Activated naive CD4-positive, alpha-beta T cell treated with anti-CD3 and anti-CD28 coated beads, Interleukin-2, amount 50 U/mL, for 72 hours (primary cell): ENCODE data around the gene KMT2C. TPM values are rescaled to one million over a fixed set of nuclear protein-coding genes. Genes with fewer than 3 reads are reported as not detected.

Source experiments
- ATAC-seq, 2 donors: fragments of 150-1000 bp; cut with Tn5 transposase; 2 replicates each; pipeline ENCODE4 v1.10.0; 2021; ENCODE audit warnings: mild to moderate bottlenecking in 2 of 2, moderate library complexity in 2 of 2
- DNase-seq, 2 donors: peaks; one replicate each; pipeline ENCODE4 v3.0.0; 2021 to 2022; ENCODE audit warnings: low spot score in 2 of 2
- H3K27ac Mint-ChIP-seq, 2 donors: one replicate each; pipeline ENCODE4 v1.8.0; 2022; ENCODE audit warnings: mild to moderate bottlenecking in 2 of 2, mixed read lengths in 2 of 2
- H3K36me3 Mint-ChIP-seq, 2 donors: one replicate each; pipeline ENCODE4 v1.8.0; 2022; ENCODE audit warnings: mixed read lengths in 2 of 2
- H3K9me3 Mint-ChIP-seq, 2 donors: one replicate each; pipeline ENCODE4 v1.8.0; 2022; ENCODE audit warnings: mixed read lengths in 2 of 2
- total RNA-seq, 2 donors: library from RNA; stranded (reverse); gene quantifications; one replicate each; pipeline ENCODE4 v1.2.3, GENCODE V29; 2022

The KMT2C gene
- total RNA-seq, 2 donors from 2014 or later = 65.7 to 69.1 TPM

DNA sequence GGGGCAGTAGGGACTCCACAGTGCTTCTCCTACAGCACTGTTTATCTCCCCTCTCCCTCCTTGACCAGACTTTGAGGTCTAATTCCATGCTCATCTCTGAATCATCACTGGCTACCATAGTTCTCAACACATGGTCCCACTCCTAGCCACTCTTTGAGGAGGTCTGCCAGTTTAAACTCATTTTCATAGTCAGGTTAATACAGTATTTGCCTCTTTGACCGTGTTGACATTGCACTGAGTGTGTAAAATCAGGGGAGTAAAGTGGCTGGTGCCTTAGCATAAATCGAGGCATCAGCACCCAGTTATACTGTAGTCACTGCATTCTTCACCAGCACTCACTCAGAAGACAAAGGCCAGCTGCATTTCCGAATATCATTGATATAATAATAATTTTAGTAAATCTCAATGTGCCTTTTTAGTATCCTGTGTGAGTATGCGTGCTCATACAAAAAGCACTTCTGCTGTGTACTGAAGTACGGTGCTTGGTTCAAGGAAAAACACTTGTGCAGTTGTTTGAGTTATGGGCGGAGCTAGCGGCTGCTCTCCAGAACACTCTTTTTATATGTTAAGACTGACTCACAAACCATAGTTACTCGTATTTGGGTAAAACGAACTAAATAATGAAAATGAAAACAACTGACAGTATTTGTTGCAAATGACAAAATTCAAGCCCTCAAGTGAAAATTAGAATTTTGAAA is 320.6 kb downstream of the KMT2C start:
- no peak for ATAC-seq
- H3K27ac Mint-ChIP-seq = no peak overlapping the region
- H3K9me3 Mint-ChIP-seq = peaks cover 0 to 4% of the 10 kb centered on the region in 2 donors
- H3K36me3 Mint-ChIP-seq = peaks cover 9 to 11% of the 10 kb centered on the region in 2 donors
- no peak for DNase-seq

DNA sequence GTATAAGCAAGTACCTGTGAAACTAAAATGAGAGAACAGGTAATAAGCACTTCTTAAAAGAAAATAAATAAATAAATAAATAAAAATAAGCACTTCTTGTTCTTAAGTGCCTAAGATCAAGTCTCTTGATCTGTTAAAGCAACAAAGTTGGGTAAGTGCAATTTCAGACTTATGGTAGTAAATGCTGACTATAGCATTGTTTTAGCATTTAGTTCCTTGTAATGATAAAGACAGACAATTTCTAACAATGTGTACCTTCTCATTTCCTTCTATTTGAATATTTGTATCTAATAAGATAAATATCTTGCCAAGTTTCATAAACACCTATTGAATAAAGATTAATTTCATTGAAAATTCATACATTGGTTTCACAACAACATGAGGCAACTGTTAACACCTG is 323.0 kb downstream of the KMT2C start:
- DNase-seq (no peak), ATAC-seq (no peak)
- Mint-ChIP-seq H3K36me3 (peaks cover 11 to 12% of the 10 kb centered on the region in 2 donors), H3K9me3 (peaks cover 0 to 4% of the 10 kb centered on the region in 2 donors), H3K27ac (no peak overlapping the region)

DNA sequence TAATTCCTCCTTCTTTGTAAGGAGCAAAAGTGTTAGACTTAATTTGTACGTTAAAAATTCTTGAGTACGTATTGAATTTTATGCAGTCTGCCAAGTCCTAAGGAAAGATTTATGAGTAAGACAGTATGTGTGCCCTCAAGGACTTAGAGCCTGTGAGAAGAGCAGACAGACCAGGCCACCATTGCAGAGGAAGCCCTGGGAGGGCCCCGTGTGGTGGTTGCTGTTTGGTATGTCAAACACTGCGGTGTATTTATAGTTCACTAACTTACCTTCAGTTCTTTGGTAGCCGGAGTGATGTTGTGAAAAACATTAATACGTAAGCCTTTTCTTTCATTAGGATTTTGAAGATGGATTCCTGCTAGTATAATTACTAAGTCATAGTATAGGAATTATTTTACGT is 327.4 kb downstream of the KMT2C start:
- peaks cover 0 to 6% of the 10 kb centered on the region in 2 donors for H3K36me3 Mint-ChIP-seq
- H3K27ac Mint-ChIP-seq = no peak overlapping the region
- no peaks in the 10 kb centered on the region for H3K9me3 Mint-ChIP-seq
- no peak for ATAC-seq
- DNase-seq = no peak

DNA sequence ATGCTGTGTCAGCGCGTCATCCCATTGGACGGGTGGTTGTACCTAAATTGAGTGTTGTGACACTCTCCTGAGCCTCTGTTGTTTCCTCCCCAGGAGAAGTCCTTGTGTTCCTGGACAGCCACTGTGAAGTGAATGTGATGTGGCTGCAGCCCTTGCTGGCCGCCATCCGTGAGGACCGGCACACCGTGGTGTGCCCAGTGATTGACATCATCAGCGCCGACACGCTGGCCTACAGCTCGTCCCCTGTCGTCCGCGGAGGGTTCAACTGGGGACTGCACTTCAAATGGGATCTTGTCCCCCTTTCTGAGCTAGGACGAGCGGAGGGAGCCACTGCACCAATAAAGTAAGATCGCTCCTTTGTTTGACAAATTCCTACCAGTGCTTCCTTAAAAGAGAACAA is 327.9 kb downstream of the KMT2C start:
- no peaks in the 10 kb centered on the region for H3K9me3 Mint-ChIP-seq
- H3K27ac Mint-ChIP-seq = peak overlapping the region in 1 of 2 donors; percentile 67
- ATAC-seq (no peak), DNase-seq (no peak)
- H3K36me3 Mint-ChIP-seq = peaks cover 0 to 6% of the 10 kb centered on the region in 2 donors

DNA sequence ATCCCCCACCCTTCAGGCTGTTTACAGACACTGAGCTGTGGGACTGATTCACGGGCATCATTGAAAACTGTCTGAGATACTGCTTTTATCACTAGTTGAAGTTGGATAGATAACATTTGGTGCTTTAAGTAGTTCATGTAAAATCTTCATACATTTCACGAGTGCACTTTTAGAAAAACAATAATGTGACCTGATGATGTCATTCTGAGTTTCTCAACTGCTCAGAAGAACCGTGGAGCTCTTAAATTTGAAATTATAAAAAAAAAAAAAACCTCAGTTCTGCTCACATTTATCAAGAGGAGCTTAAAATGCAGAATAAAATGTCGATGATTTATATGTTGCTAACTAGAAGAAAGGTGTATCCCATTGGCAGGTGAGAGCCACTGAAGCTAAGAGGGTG is 328.8 kb downstream of the KMT2C start:
- Mint-ChIP-seq H3K27ac (peak overlapping the region in 1 of 2 donors; percentile 17), H3K9me3 (no peaks in the 10 kb centered on the region), H3K36me3 (peaks cover 0 to 6% of the 10 kb centered on the region in 2 donors)
- ATAC-seq = no peak
- no peak for DNase-seq

DNA sequence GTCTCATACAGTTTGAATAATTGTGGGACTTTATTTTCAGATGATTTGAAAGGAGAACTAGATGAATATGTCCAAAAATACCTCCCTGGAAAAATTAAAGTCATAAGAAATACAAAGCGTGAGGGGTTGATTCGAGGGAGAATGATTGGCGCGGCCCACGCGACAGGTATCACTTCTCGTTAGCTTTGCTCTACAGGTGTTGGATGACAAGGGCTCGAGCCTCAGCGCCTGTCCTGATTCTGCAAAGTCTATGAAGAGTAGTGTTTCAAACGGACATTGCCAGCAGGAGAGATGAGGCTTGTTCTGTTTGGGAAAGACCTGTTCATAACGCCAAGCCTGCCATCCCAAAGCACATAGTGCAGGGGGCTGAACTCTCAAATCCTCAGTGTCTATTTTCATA is 330.6 kb downstream of the KMT2C start:
- Mint-ChIP-seq H3K9me3 (no peaks in the 10 kb centered on the region), H3K27ac (no peak overlapping the region), H3K36me3 (peaks cover 0 to 13% of the 10 kb centered on the region in 2 donors)
- ATAC-seq (no peak), DNase-seq (no peak)

DNA sequence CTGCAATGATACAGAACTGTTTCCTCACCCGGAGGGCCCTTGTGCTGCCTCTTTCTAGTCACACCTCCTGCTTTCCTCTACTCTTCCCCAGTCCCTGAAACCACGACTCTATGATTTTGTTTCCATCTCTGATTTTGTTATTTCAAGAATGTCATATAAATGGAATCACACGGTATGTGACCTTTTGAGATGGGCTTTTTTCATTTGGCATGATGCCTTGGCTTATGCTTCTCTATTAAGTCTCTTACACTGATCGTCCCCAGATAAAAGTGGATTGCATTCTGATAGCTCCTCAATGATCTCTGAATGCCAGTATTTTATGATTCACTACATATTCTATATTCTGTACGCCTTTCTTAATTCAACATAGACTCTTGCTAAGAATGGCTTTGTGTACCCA is 332.1 kb downstream of the KMT2C start:
- Mint-ChIP-seq H3K27ac (no peak overlapping the region), H3K36me3 (peaks cover 0 to 13% of the 10 kb centered on the region in 2 donors)

DNA sequence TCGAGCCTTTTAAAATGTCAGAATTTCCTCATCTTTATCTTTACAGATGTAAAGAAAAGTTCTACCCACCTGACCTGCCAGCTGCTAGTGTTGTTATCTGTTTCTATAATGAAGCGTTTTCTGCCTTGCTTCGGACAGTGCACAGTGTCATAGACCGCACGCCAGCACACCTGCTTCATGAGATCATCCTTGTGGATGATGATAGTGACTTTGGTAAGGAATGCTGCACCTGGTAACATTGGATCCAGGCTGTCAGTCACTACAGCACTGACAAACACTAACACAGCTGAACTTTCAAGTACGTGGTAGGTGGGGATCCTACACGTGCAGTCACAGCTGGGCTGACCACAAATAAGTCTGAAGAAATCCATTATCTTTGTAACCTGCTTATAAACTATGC is 332.7 kb downstream of the KMT2C start:
- H3K27ac Mint-ChIP-seq = no peak overlapping the region
- no peak for ATAC-seq

More for the DNA sequence above, 332.1 kb downstream of the KMT2C start:
- DNase-seq (no peak), ATAC-seq (no peak)
- no peaks in the 10 kb centered on the region for H3K9me3 Mint-ChIP-seq

DNA sequence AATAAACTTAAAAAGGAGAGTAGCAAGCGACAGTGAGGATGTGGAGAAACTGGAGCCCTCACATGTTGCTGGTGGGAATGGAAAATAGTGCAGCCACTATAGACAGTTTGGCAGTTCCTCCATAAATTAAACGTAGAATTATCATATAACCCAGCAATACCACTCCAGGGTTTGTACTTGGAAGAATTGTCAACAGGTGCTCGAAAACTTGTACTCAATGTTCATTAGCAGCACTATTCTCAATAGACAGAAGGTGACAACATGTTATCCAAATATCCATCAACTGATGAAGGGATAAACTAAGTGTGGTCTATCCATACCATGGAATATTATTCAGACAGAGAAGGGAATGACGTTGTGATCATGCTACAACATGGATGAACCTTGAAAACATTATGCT is 338.5 kb downstream of the KMT2C start:
- Mint-ChIP-seq H3K36me3 (peaks cover 0 to 14% of the 10 kb centered on the region in 2 donors), H3K27ac (no peak overlapping the region), H3K9me3 (no peaks in the 10 kb centered on the region)
- DNase-seq = no peak
- ATAC-seq = no peak

More for the DNA sequence above, 332.7 kb downstream of the KMT2C start:
- Mint-ChIP-seq H3K9me3 (no peaks in the 10 kb centered on the region), H3K36me3 (peaks cover 0 to 12% of the 10 kb centered on the region in 2 donors)
- no peak for DNase-seq

DNA sequence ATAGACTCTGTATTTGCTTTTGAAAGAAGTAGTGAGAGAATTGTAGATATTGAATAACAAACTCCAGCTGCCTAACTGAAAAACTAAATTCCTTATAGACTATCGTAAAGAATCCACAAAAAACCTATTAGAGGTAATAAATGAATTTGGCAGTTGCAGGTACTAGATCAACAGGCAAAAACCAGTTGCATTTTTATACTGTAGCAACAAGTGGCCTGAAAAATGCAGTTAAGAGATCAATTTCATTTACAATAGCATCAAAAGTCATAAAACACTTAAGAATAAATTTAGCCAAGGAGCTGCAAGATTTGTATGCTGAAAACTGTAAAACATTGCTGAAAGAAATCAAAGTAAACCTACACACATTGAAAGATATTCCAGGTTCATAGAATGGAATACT is 340.0 kb downstream of the KMT2C start:
- Mint-ChIP-seq H3K27ac (no peak overlapping the region), H3K9me3 (no peaks in the 10 kb centered on the region), H3K36me3 (peaks cover 0 to 8% of the 10 kb centered on the region in 2 donors)
- ATAC-seq (no peak), DNase-seq (no peak)

DNA sequence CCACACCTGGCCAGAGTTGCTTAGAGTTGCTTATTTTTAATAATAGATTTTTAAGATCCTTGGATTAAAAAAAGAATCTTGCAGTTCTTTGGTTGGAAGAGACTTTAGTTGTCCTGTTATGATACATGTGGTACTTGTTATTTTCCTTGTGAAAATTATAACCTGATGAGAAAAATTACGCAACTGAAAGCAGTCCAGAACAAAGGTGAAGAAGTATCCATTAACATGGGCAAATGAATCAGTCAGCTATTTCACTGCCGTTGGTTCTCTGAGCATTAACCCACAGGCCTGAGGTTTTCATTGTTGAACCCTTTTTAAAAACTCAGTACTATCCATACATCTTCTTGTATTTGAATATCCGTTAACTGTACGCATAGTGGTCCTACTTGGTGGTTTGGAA is 342.1 kb downstream of the KMT2C start:
- peaks cover 9 to 14% of the 10 kb centered on the region in 2 donors for H3K36me3 Mint-ChIP-seq
- DNase-seq = no peak
- H3K27ac Mint-ChIP-seq = no peak overlapping the region
- peaks cover 3 to 9% of the 10 kb centered on the region in 2 donors for H3K9me3 Mint-ChIP-seq
- ATAC-seq = no peak

DNA sequence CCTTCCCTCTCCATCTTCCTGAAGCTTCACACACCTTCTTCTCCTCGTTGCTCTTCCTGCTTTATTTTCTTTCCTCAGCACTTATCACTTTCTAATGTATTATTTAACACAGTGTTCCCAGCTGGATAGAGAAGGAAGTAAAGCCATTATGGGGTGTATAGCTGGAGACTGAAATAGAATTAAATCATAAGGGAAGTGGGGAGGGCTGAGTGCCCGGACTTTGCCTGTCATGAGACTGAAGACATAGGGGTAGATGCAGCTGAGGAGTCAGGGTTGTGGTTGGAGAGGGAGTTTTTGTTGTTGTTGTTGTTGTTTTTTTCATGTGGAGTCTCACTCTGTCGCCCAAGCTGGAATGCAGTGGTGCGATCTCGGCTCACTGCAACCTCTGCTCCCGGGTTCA is 345.1 kb downstream of the KMT2C start:
- Mint-ChIP-seq H3K27ac (no peak overlapping the region), H3K9me3 (peaks cover 9 to 22% of the 10 kb centered on the region in 2 donors), H3K36me3 (peaks cover 17% of the 10 kb centered on the region in 2 donors)
- DNase-seq (no peak), ATAC-seq (no peak)

DNA sequence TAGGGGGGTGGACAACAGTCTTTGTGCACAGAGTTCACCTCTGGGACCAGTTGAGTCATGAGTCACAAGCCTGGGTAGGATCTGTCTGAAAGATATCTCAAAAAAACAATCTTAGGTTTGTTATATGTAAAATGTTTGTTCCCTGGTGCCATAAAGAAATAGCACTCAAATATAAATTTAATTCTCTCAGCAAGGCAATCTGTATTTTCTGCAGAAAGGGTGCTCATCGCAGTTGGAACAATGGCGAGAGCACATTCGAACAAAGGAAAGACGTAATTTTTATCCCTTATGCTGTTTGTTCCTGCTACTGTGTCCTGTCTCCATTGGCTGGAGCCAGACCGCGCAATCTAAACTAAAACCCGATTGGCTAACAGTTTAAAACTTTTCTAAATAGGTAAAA is 346.6 kb downstream of the KMT2C start:
- DNase-seq (no peak), ATAC-seq (no peak)
- Mint-ChIP-seq H3K9me3 (peaks cover 9 to 22% of the 10 kb centered on the region in 2 donors), H3K27ac (no peak overlapping the region), H3K36me3 (peaks cover 13 to 22% of the 10 kb centered on the region in 2 donors)

DNA sequence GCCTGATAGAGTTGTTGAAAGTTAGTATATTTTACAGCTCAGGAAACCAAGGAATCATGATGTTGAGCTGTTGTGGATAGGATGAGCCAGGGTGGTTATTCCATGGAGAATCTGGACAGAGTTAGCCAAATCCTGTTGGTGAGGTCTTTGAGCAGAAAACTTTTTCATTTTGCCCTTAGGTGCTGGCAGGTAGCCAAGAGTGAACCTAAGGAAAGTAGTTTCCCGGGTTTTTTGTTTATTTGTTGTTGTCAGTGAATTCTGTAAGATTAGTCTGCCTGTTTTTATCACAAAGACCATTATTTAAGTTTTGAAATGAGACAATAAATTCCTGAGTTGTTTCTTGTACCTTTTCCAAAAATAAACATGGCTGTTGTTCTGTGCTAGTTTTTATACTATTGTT is 349.3 kb downstream of the KMT2C start:
- ATAC-seq (no peak), DNase-seq (no peak)
- Mint-ChIP-seq H3K27ac (no peak overlapping the region), H3K9me3 (peaks cover 9 to 22% of the 10 kb centered on the region in 2 donors), H3K36me3 (peaks cover 19 to 29% of the 10 kb centered on the region in 2 donors)

DNA sequence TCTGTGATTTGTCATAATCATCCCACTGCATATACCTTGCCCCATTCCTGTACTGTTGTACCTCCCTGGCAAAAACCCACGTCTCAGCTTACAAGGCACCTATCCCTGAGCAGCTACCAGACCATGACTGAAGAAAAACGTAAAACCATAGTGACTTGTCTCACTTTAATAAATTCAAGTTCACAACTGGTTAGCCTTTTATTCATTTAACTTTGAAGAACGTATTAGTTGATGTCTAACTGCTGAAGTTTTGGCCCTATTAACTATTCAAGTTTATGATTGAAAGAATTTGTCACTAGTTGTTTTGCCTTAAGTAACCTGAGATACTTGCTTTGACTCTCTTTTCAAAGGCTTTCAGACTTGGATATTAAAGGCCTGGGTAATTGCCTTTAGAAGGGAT is 350.7 kb downstream of the KMT2C start:
- Mint-ChIP-seq H3K36me3 (peaks cover 19 to 29% of the 10 kb centered on the region in 2 donors), H3K27ac (no peak overlapping the region), H3K9me3 (peaks cover 9 to 22% of the 10 kb centered on the region in 2 donors)
- ATAC-seq (no peak), DNase-seq (no peak)
